Measurements from ENCODE around the gene GRID2. TPM values are rescaled to one million over a fixed set of nuclear protein-coding genes. Genes with fewer than 3 reads are reported as not detected.

GRID2 gene
- total RNA-seq, 3 donors from 2014 or later = 0.44 TPM; not detected in 2

DNA sequence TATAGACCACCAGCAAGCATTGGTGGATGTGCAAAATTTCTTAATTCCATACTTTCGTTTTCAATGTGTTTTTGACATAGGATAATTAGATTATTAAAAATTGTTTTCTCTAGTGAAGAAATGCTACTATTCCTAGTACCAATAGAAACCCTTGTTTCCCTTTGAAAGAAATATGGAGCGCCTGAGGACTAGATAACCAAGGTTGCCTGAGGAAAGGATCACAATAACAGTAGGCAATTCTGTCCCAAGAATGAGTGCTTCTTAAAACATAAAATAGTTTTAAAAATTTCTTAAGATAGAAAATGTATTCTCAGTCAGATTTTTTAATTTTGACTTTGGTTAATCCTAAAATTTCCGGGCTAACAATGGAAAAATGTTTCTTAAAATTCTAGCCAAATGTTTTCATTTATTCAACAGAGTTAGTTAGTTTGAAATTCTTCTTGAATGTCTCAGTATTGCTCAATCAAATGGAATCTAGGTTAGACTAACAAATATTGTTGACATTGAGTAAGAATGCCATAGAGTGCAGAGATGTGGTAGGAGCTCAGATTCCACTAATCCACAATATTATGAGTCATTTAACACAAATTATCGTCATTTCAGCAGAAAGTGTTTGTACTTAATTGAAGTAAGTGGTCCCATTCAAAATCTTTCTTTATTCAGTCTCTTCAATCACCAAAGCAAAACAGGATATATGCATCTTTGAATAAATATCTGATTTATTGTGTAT lies 666.0 kb downstream of the GRID2 start:
- TF ChIP-seq CTCF (IDR thresholded peaks at IDR 0.05) = no peak
- intact Hi-C loops (cut with DNase I, micrococcal nuclease) = no loop called here
- no peak for DNase-seq

DNA sequence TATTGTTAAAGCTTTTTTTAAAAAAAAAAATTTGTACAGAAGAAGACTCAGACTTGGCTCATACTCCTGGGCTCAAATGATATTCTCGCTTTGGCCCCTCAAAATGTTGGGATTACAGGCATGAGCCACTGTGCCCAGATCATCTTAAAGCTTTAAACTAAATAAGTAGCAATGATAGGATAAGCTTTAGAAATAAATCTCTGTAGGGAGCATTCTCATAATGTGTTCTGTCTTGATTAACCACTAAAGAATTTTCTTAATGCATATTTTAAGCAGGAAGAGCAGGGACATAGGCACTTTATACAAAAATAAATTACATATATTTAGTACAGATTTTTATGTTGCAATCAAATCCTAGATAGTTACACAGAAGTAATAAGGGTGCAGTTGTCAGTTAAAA lies 667.2 kb downstream of the GRID2 start:
- ATAC-seq (no peak), DNase-seq (no peak)
- Histone ChIP-seq H3K4me3 (no peak overlapping the region), H3K4me1 (ENCODE audit: low read depth) (no peaks in the 10 kb centered on the region), H3K9me3 (no peaks in the 10 kb centered on the region), H3K36me3 (ENCODE audit: low read depth) (no peaks in the 10 kb centered on the region)
- intact Hi-C loops (cut with DNase I, micrococcal nuclease) = no loop called here
- TF ChIP-seq CTCF (IDR thresholded peaks at IDR 0.05) = no peak

More for the DNA sequence above, 666.0 kb downstream of the GRID2 start:
- Histone ChIP-seq H3K4me1 (ENCODE audit: low read depth) (no peaks in the 10 kb centered on the region), H3K4me3 (no peak overlapping the region), H3K9me3 (no peaks in the 10 kb centered on the region), H3K36me3 (ENCODE audit: low read depth) (no peaks in the 10 kb centered on the region)
- ATAC-seq = no peak

GRCh38 chr4:92988301-92988700 lies 684.5 kb downstream of the GRID2 start:
- no peak for DNase-seq
- ATAC-seq = no peak
- no peaks in the 10 kb centered on the region for H3K36me3 ChIP-seq (ENCODE audit: low read depth)

DNA sequence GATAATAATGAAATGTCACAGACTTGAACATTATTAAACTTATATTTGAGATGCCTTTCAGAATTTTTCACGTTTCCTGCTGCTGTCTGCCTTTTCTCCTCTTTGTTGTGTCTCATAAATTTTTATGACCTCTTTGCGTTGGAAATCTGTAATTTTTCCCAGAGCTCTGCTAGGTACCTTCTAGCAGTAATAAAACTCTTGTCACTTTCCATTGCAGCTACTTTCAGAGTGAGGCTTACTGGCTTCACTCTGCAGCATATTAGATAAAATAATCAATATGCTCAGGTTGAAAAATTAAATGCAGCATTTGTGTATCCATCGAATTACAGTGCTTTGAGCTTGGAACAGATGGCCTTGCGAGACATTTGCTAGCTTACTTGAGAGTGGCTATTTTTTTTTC lies 689.0 kb downstream of the GRID2 start:
- H3K36me3 ChIP-seq (ENCODE audit: low read depth) = no peaks in the 10 kb centered on the region
- no peak overlapping the region for H3K4me3 ChIP-seq
- ATAC-seq (no peak), DNase-seq (no peak)
- intact Hi-C loops (cut with DNase I, micrococcal nuclease) = no loop called here
- H3K9me3 ChIP-seq = no peaks in the 10 kb centered on the region
- no peaks in the 10 kb centered on the region for H3K4me1 ChIP-seq (ENCODE audit: low read depth)
- TF ChIP-seq CTCF (IDR thresholded peaks at IDR 0.05) = no peak

More at GRCh38 chr4:92988301-92988700, 684.5 kb downstream of the GRID2 start:
- intact Hi-C loops (cut with DNase I, micrococcal nuclease) = no loop called here
- Histone ChIP-seq H3K4me3 (no peak overlapping the region), H3K9me3 (no peaks in the 10 kb centered on the region), H3K4me1 (ENCODE audit: low read depth) (no peaks in the 10 kb centered on the region)
- TF ChIP-seq CTCF (IDR thresholded peaks at IDR 0.05) = no peak

- intact Hi-C loops (cut with DNase I, micrococcal nuclease) = no loop called here
These were observed 691.0 kb downstream of the GRID2 start for GRCh38 chr4:92994727-92995126.

More at GRCh38 chr4:92994727-92995126, 691.0 kb downstream of the GRID2 start:
- Histone ChIP-seq H3K4me1 (ENCODE audit: low read depth) (no peaks in the 10 kb centered on the region), H3K4me3 (no peak overlapping the region), H3K9me3 (no peaks in the 10 kb centered on the region), H3K36me3 (ENCODE audit: low read depth) (no peaks in the 10 kb centered on the region)
- TF ChIP-seq CTCF (IDR thresholded peaks at IDR 0.05) = no peak
- DNase-seq = no peak
- no peak for ATAC-seq

Measured in mucosa of descending colon (tissue), 3 donors.